HEK293 (cell line): Measurements from ENCODE around the gene SETD3.

Experiments used
- CTCF ChIA-PET: fragments of 350-600 bp; formaldehyde crosslinking; extraction: SDS; loops from one replicate; lab custom pipeline; 2021; ENCODE audit warnings: antibody characterized with exemption; lab: Yijun Ruan, JAX
- POLR2A ChIA-PET: fragments of 300-600 bp; formaldehyde crosslinking; extraction: SDS; loops from one replicate; lab custom pipeline; 2020; ENCODE audit warnings: antibody characterized with exemption, inconsistent platforms; lab: Yijun Ruan, JAX
- H3K27ac ChIP-seq: fragments of 200-500 bp; sonication (Bioruptor generic); 2 replicates; pipeline ENCODE4 v1.5.1; 2014; ENCODE audit warnings: low read depth, low read length, control low read depth, inconsistent platforms; ENCODE audit errors: extremely low read depth
- H3K36me3 ChIP-seq, 2 experiments: fragments of 200-500 bp in 1 of 2; sonication (Bioruptor generic) in 1 of 2; 1 replicate in 1 of 2; 2 replicates in 1 of 2; pipeline ENCODE4 v1.5.1; 2014 to 2017; ENCODE audit warnings: inconsistent platforms in 2 of 2, low read length in 2 of 2; ENCODE audit not compliant: control insufficient read depth in 2 of 2, insufficient read depth in 1 of 2
- H3K4me1 ChIP-seq: fragments of 200-500 bp; sonication (Bioruptor generic); 2 replicates; pipeline ENCODE4 v1.5.1; 2014; ENCODE audit warnings: mild to moderate bottlenecking, low read length, inconsistent platforms; ENCODE audit not compliant: control insufficient read depth, insufficient read depth
- H3K4me3 ChIP-seq: 2 replicates; pipeline ENCODE4 v1.5.1; 2011; ENCODE audit warnings: low read depth, mild to moderate bottlenecking, control low read depth, low read length, moderate library complexity
- H3K9me3 ChIP-seq: fragments of 200-500 bp; sonication (Bioruptor generic); 2 replicates; pipeline ENCODE4 v1.5.1; 2014; ENCODE audit warnings: low read depth, low read length, inconsistent platforms; ENCODE audit not compliant: control insufficient read depth, insufficient read depth
- SP2 ChIP-seq: fragments of 450-650 bp; formaldehyde crosslinking; IDR thresholded peaks from 2 replicates; pipeline ENCODE4 v1.5.1; 2016; ENCODE audit warnings: missing biosample characterization, missing genetic modification characterization
- ZFHX2 ChIP-seq: fragments of 450-650 bp; formaldehyde crosslinking; conservative IDR thresholded peaks from 2 replicates; pipeline ENCODE4 v1.5.1; 2016; ENCODE audit warnings: missing biosample characterization, missing genetic modification characterization
- ZNF169 ChIP-seq: fragments of 450-650 bp; formaldehyde crosslinking; IDR thresholded peaks from 2 replicates; pipeline ENCODE4 v1.5.1; 2016; ENCODE audit warnings: missing biosample characterization, missing genetic modification characterization
- ZNF174 ChIP-seq: fragments of 450-650 bp; formaldehyde crosslinking; IDR thresholded peaks from 2 replicates; pipeline ENCODE4 v1.5.0; 2017; ENCODE audit warnings: missing biosample characterization, mild to moderate bottlenecking, missing genetic modification characterization
- ZNF175 ChIP-seq: fragments of 450-650 bp; formaldehyde crosslinking; IDR thresholded peaks from 2 replicates; pipeline ENCODE4 v1.5.1; 2016; ENCODE audit warnings: missing biosample characterization, missing genetic modification characterization
- ZNF184 ChIP-seq: fragments of 450-650 bp; IDR thresholded peaks from 2 replicates; pipeline ENCODE4 v1.5.1; 2018; ENCODE audit warnings: missing biosample characterization, mild to moderate bottlenecking, missing genetic modification characterization
- ZNF239 ChIP-seq: fragments of 450-650 bp; formaldehyde crosslinking; IDR thresholded peaks from 2 replicates; pipeline ENCODE4 v1.5.1; 2016; ENCODE audit warnings: missing biosample characterization, missing genetic modification characterization
- ZNF266 ChIP-seq: fragments of 450-650 bp; formaldehyde crosslinking; IDR thresholded peaks from 2 replicates; pipeline ENCODE4 v1.5.1; 2016; ENCODE audit warnings: missing biosample characterization, missing genetic modification characterization, low read depth
- ZNF837 ChIP-seq: fragments of 450-650 bp; formaldehyde crosslinking; IDR thresholded peaks from 2 replicates; pipeline ENCODE4 v1.5.1; 2016; ENCODE audit warnings: missing biosample characterization, missing genetic modification characterization
- TF ChIP-seq, protein P1 (sequence below): fragments of 450-650 bp; formaldehyde crosslinking; IDR thresholded peaks from 2 replicates; pipeline ENCODE4 v1.5.1; 2016; ENCODE audit warnings: missing biosample characterization, missing genetic modification characterization
- TF ChIP-seq, protein P2 (sequence below): fragments of 450-650 bp; formaldehyde crosslinking; IDR thresholded peaks from 2 replicates; pipeline ENCODE4 v1.5.1; 2016; ENCODE audit warnings: missing biosample characterization, missing genetic modification characterization
- TF ChIP-seq, protein P3 (sequence below): fragments of 450-650 bp; formaldehyde crosslinking; IDR thresholded peaks from 2 replicates; pipeline ENCODE4 v1.5.1; 2017; ENCODE audit warnings: missing biosample characterization, missing genetic modification characterization
- TF ChIP-seq, protein P4 (sequence below): fragments of 450-650 bp; formaldehyde crosslinking; IDR thresholded peaks from 2 replicates; pipeline ENCODE4 v1.5.1; 2016; ENCODE audit warnings: missing biosample characterization, missing genetic modification characterization
- TF ChIP-seq, protein P5 (sequence below): fragments of 450-650 bp; formaldehyde crosslinking; IDR thresholded peaks from 2 replicates; pipeline ENCODE4 v1.5.1; 2016; ENCODE audit warnings: missing biosample characterization, missing genetic modification characterization

The SETD3 gene

DNA sequence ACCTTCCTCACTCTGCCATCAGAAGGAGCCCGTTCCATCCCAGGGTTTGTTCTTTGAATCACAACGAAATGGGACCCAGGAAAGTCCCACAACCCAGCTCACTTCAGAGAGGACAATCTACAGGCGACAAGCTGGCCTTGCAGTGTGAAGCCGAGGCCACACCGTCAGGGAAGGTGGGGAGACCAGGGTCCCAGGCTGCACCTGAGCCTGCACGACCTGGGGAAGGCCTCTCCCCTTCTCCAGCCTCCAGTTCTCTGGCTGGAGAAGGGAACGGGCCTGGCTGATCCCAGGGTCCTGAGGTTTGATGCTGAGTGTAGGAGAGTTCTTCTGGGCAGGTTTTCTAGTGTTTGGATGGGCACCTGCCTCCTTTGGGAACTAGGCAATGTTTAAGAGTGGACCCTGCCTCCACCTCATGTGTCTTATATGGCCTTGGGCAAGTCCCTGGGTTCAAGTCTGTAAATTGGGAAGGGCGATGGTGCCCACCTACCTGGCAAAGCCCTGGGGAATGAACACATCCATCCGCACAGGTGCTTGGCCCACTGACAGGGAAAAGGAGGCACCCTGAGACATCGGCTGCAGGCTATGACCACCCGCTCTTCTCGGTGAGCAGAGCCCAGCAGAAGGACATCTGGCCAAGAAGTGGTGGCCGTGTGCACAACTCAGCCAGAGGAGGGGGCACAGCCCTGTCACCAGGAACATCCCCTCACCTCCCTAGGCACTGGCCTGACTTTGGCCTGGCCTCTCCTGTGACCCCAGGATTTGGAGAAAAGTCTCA is 130.8 kb downstream of the SETD3 start:
- ChIA-PET POLR2A (no interaction called here), CTCF (interaction anchor here (0.6 to 1.8 kb wide), 3 partner anchors 30 to 418 kb away, joined by 3 to 5 read pairs (median 4); no protein-coding TSS in a partner anchor)
- Histone ChIP-seq H3K4me1 (no peaks in the 10 kb centered on the region), H3K9me3 (no peaks in the 10 kb centered on the region), H3K27ac (no peak overlapping the region), H3K4me3 (no peak overlapping the region), H3K36me3 (no peaks in the 10 kb centered on the region)
- TF ChIP-seq ZNF169 (no peak), ZNF266 (no peak), ZNF239 (tag by site-specific recombination) (no peak), ZNF837 (tag by site-specific recombination) (no peak), ZNF174 (tag by site-specific recombination) (no peak)
- TF ChIP-seq, protein P1, sequence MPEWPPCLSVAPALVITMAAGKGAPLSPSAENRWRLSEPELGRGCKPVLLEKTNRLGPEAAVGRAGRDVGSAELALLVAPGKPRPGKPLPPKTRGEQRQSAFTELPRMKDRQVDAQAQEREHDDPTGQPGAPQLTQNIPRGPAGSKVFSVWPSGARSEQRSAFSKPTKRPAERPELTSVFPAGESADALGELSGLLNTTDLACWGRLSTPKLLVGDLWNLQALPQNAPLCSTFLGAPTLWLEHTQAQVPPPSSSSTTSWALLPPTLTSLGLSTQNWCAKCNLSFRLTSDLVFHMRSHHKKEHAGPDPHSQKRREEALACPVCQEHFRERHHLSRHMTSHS, result no peak

DNA sequence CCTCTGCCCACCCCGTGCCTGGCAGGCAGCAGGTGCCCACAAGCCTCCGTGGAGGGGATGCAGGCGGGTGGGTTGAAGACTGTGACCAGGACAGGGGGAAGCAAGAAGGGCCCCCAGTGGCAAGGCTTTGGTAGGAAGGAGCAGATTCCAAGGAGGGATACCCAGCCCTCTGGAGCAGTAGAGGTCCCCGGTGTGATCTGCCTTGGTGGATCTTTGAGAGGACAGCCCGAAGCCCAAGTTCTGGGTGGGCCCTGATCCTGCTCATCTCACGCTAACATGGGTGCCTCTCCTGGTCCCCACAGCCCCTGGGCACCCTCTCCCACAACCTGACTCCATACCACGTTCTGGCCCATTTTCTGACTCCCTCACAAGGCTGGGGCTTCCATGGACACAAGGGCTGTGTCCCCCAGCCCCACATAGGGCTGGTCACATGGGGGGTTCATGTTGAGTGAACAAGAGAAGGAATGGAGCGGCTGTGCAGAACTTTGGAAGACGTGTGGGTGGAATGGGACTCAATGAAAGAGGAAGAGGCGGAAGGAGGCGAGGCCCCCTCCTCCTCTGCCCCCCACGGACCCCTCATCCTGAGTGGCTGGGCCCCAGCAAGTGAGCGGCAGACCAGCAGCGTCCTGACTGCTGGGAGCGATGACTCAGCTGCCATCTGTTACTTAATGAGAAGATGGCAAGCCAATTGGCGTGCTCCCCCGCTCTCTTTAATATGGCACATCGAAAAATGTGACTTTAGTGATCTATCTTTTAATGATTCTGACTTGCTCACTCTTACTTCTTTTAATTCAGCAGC is 131.6 kb downstream of the SETD3 start:
- TF ChIP-seq ZFHX2 (tag by site-specific recombination) (peak; percentile 58), ZNF184 (tag by site-specific recombination) (no peak), ZNF175 (tag by site-specific recombination) (no peak), SP2 (no peak)
- TF ChIP-seq, protein P2, sequence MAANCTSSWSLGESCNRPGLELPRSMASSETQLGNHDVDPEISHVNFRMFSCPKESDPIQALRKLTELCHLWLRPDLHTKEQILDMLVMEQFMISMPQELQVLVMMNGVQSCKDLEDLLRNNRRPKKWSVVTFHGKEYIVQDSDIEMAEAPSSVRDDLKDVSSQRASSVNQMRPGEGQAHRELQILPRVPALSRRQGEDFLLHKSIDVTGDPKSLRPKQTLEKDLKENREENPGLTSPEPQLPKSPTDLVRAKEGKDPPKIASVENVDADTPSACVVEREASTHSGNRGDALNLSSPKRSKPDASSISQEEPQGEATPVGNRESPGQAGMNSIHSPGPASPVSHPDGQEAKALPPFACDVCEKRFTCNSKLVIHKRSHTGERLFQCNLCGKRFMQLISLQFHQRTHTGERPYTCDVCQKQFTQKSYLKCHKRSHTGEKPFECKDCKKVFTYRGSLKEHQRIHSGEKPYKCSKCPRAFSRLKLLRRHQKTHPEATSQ (tag by site-specific recombination), result no peak
- TF ChIP-seq, protein P3, sequence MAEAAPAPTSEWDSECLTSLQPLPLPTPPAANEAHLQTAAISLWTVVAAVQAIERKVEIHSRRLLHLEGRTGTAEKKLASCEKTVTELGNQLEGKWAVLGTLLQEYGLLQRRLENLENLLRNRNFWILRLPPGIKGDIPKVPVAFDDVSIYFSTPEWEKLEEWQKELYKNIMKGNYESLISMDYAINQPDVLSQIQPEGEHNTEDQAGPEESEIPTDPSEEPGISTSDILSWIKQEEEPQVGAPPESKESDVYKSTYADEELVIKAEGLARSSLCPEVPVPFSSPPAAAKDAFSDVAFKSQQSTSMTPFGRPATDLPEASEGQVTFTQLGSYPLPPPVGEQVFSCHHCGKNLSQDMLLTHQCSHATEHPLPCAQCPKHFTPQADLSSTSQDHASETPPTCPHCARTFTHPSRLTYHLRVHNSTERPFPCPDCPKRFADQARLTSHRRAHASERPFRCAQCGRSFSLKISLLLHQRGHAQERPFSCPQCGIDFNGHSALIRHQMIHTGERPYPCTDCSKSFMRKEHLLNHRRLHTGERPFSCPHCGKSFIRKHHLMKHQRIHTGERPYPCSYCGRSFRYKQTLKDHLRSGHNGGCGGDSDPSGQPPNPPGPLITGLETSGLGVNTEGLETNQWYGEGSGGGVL (tag by site-specific recombination), result no peak
- TF ChIP-seq, protein P4, sequence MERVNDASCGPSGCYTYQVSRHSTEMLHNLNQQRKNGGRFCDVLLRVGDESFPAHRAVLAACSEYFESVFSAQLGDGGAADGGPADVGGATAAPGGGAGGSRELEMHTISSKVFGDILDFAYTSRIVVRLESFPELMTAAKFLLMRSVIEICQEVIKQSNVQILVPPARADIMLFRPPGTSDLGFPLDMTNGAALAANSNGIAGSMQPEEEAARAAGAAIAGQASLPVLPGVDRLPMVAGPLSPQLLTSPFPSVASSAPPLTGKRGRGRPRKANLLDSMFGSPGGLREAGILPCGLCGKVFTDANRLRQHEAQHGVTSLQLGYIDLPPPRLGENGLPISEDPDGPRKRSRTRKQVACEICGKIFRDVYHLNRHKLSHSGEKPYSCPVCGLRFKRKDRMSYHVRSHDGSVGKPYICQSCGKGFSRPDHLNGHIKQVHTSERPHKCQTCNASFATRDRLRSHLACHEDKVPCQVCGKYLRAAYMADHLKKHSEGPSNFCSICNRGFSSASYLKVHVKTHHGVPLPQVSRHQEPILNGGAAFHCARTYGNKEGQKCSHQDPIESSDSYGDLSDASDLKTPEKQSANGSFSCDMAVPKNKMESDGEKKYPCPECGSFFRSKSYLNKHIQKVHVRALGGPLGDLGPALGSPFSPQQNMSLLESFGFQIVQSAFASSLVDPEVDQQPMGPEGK (tag by site-specific recombination), result no peak
- TF ChIP-seq, protein P5, sequence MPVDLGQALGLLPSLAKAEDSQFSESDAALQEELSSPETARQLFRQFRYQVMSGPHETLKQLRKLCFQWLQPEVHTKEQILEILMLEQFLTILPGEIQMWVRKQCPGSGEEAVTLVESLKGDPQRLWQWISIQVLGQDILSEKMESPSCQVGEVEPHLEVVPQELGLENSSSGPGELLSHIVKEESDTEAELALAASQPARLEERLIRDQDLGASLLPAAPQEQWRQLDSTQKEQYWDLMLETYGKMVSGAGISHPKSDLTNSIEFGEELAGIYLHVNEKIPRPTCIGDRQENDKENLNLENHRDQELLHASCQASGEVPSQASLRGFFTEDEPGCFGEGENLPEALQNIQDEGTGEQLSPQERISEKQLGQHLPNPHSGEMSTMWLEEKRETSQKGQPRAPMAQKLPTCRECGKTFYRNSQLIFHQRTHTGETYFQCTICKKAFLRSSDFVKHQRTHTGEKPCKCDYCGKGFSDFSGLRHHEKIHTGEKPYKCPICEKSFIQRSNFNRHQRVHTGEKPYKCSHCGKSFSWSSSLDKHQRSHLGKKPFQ (tag by site-specific recombination), result no peak
- H3K4me1 ChIP-seq, result no peaks in the 10 kb centered on the region
- POLR2A ChIA-PET, result no interaction called here
- no peaks in the 10 kb centered on the region for H3K9me3 ChIP-seq
- H3K27ac ChIP-seq, result no peak overlapping the region
- CTCF ChIA-PET, result no interaction called here
- no peaks in the 10 kb centered on the region for H3K36me3 ChIP-seq
- H3K4me3 ChIP-seq, result no peak overlapping the region
